ENCODE results near the gene KRTAP2-1.

KRTAP2-1 gene

GRCh38 chr17:41010441-41010840, 36.7 kb downstream of the KRTAP2-1 start:
- DNase-seq: no peak

GRCh38 chr17:41009936-41010335, 37.2 kb downstream of the KRTAP2-1 start:
- no peak for DNase-seq

- no peak for DNase-seq
These were observed 37.8 kb downstream of the KRTAP2-1 start for GRCh38 chr17:41009301-41009760.

- no peak for DNase-seq
These were observed 38.3 kb downstream of the KRTAP2-1 start, which contains the start of gene KRTAP3-1 for GRCh38 chr17:41008811-41009210. TSS of gene KRTAP3-1 (minus strand) at chr17:41009128. CDS start at chr17:41009074, 54 bp downstream.

DNA sequence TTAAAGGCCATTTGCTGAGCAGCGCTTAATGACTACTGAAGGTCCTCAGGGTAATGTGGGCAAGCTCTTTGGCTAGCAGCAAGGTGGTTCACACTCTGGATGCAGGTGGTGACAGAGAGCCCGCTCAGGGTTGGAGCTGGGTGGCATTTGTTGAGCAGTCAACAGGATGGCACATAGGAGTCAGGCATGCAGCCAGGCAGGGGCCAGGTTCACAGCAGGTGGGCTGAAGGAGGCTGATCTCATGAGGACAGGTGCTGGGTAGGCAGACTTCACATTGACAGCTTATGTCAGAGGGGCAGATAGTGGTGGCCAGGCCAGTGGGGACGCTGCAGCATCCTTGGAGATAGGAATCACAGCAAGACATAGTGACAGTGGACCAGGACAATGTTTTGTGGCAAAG, 42.7 kb downstream of the KRTAP2-1 start:
- peak in 1 of 2 experiments; percentile 35 for DNase-seq

- no peak for DNase-seq
These were observed 43.2 kb downstream of the KRTAP2-1 start for GRCh38 chr17:41003926-41004325.

DNA sequence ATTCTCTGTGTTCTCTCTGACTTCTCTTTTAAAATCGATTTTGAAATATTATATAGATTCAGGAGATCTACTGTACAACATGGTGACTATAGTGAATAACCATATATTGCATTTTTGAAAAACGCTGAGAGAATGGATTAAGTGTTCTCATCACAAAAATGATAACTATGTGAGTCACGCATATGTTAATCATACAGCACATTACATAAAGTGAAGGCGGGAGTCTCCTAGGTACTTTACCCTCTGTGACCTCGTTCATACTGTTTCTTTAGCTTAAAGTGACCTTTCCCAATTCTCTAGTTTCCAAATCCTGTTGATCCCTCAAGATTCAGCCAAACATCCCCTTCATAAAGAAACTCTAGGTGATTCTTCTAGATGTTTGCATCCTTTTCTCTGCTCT, 44.3 kb downstream of the KRTAP2-1 start:
- DNase-seq: no peak

GRCh38 chr17:41001795-41002194, 45.3 kb downstream of the KRTAP2-1 start:
- DNase-seq: no peak

GRCh38 chr17:40999563-40999962, 47.6 kb downstream of the KRTAP2-1 start, which contains the start of gene KRTAP3-2:
TSS of gene KRTAP3-2 (minus strand) at chr17:40999906. CDS start at chr17:40999853, 53 bp downstream.
- peak in 1 of 2 experiments; percentile 10 for DNase-seq

GRCh38 chr17:40997361-40997760, 49.8 kb downstream of the KRTAP2-1 start:
- DNase-seq: no peak

DNA sequence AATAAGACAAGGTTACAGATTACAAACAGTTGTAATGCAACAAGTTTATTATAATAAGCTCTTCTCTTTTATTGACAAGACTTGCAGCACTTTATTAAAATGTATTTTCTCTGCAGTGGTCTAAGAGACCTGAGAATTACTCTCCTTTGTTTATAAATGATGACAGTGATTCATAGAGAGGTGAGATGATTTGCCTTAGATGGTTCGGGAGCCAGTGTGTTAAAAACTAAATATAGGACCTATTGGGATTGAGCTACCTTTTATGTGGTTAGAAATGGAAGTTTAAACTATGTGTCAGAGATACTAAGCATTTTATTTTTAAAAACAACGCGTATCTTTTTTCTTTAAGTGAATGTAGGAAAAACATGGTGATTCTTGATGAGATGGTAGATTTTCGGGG, 50.3 kb downstream of the KRTAP2-1 start:
- no peak for DNase-seq
